ENCODE results near the gene LIF. TPM values are rescaled to one million over a fixed set of nuclear protein-coding genes. Genes with fewer than 3 reads are reported as not detected.
"Not testable (repeated sequence)": the region's sequence is repeated elsewhere in the genome, so short reads cannot be mapped to it uniquely, and the experiment has no call there.

The LIF gene
- total RNA-seq, 1 donor, result 4.2 TPM

- peaks cover 18% of the 10 kb centered on the region for H3K27me3 ChIP-seq (ENCODE audit: insufficient read depth, low read length)
- peaks cover 20% of the 10 kb centered on the region for H3K4me1 ChIP-seq (ENCODE audit: insufficient read depth, low read length)
- H3K4me3 ChIP-seq (ENCODE audit: low read length), result no peak overlapping the region
- H3K9me3 ChIP-seq (ENCODE audit: low read depth, low read length), result no peaks in the 10 kb centered on the region
These were observed 1.2 kb downstream of the LIF start for GRCh38 chr22:30245181-30245984.

GRCh38 chr22:30244641-30245040 lies 1.9 kb downstream of the LIF start:
- Histone ChIP-seq H3K9me3 (ENCODE audit: low read depth, low read length) (no peaks in the 10 kb centered on the region), H3K27me3 (ENCODE audit: insufficient read depth, low read length) (peaks cover 18% of the 10 kb centered on the region), H3K4me3 (ENCODE audit: low read length) (no peak overlapping the region)

GRCh38 chr22:30244066-30244465 lies 2.5 kb downstream of the LIF start:
- H3K4me1 ChIP-seq (ENCODE audit: insufficient read depth, low read length), result peaks cover 20% of the 10 kb centered on the region
- H3K4me3 ChIP-seq (ENCODE audit: low read length), result no peak overlapping the region
- H3K9me3 ChIP-seq (ENCODE audit: low read depth, low read length), result no peaks in the 10 kb centered on the region
- H3K27me3 ChIP-seq (ENCODE audit: insufficient read depth, low read length), result peaks cover 18% of the 10 kb centered on the region

More at GRCh38 chr22:30244641-30245040, 1.9 kb downstream of the LIF start:
- H3K4me1 ChIP-seq (ENCODE audit: insufficient read depth, low read length), result peaks cover 20% of the 10 kb centered on the region

- no peak overlapping the region for H3K4me3 ChIP-seq (ENCODE audit: low read length)
- H3K27me3 ChIP-seq (ENCODE audit: insufficient read depth, low read length), result peaks cover 18% of the 10 kb centered on the region
- no peaks in the 10 kb centered on the region for H3K9me3 ChIP-seq (ENCODE audit: low read depth, low read length)
- H3K4me1 ChIP-seq (ENCODE audit: insufficient read depth, low read length), result peaks cover 20% of the 10 kb centered on the region
These were observed 2.9 kb downstream of the LIF start for GRCh38 chr22:30243661-30244060.

GRCh38 chr22:30241576-30242371 lies 4.8 kb downstream of the LIF start:
- Histone ChIP-seq H3K27me3 (ENCODE audit: insufficient read depth, low read length) (peaks cover 8% of the 10 kb centered on the region), H3K4me3 (ENCODE audit: low read length) (no peak overlapping the region), H3K4me1 (ENCODE audit: insufficient read depth, low read length) (peaks cover 12% of the 10 kb centered on the region), H3K9me3 (ENCODE audit: low read depth, low read length) (no peaks in the 10 kb centered on the region)

- Histone ChIP-seq H3K9me3 (ENCODE audit: low read depth, low read length) (no peaks in the 10 kb centered on the region), H3K4me3 (ENCODE audit: low read length) (no peak overlapping the region), H3K27me3 (ENCODE audit: insufficient read depth, low read length) (peaks cover 3% of the 10 kb centered on the region), H3K4me1 (ENCODE audit: insufficient read depth, low read length) (peaks cover 3% of the 10 kb centered on the region)
These were observed 5.8 kb downstream of the LIF start for GRCh38 chr22:30240541-30241417.

- H3K27me3 ChIP-seq (ENCODE audit: insufficient read depth, low read length), result no peaks in the 10 kb centered on the region
- no peaks in the 10 kb centered on the region for H3K9me3 ChIP-seq (ENCODE audit: low read depth, low read length)
These were observed 6.8 kb downstream of the LIF start for GRCh38 chr22:30239488-30240405.

GRCh38 chr22:30238661-30239487 lies 7.7 kb downstream of the LIF start:
- Histone ChIP-seq H3K27me3 (ENCODE audit: insufficient read depth, low read length) (no peaks in the 10 kb centered on the region), H3K4me3 (ENCODE audit: low read length) (no peak overlapping the region), H3K4me1 (ENCODE audit: insufficient read depth, low read length) (no peaks in the 10 kb centered on the region), H3K9me3 (ENCODE audit: low read depth, low read length) (no peaks in the 10 kb centered on the region)

More at GRCh38 chr22:30239488-30240405, 6.8 kb downstream of the LIF start:
- H3K4me1 ChIP-seq (ENCODE audit: insufficient read depth, low read length), result no peaks in the 10 kb centered on the region
- no peak overlapping the region for H3K4me3 ChIP-seq (ENCODE audit: low read length)

- no peak overlapping the region for H3K4me3 ChIP-seq (ENCODE audit: low read length)
- H3K27me3 ChIP-seq (ENCODE audit: insufficient read depth, low read length), result no peaks in the 10 kb centered on the region
- H3K4me1 ChIP-seq (ENCODE audit: insufficient read depth, low read length), result no peaks in the 10 kb centered on the region
- no peaks in the 10 kb centered on the region for H3K9me3 ChIP-seq (ENCODE audit: low read depth, low read length)
These were observed 8.4 kb downstream of the LIF start for GRCh38 chr22:30238136-30238535.

GRCh38 chr22:30236875-30237274 lies 9.7 kb downstream of the LIF start:
- Histone ChIP-seq H3K9me3 (ENCODE audit: low read depth, low read length) (no peaks in the 10 kb centered on the region), H3K27me3 (ENCODE audit: insufficient read depth, low read length) (no peaks in the 10 kb centered on the region), H3K4me3 (ENCODE audit: low read length) (no peak overlapping the region), H3K4me1 (ENCODE audit: insufficient read depth, low read length) (no peaks in the 10 kb centered on the region)

GRCh38 chr22:30235687-30236170 lies 10.8 kb downstream of the LIF start:
- Histone ChIP-seq H3K9me3 (ENCODE audit: low read depth, low read length) (no peaks in the 10 kb centered on the region), H3K27me3 (ENCODE audit: insufficient read depth, low read length) (no peaks in the 10 kb centered on the region), H3K4me3 (ENCODE audit: low read length) (no peak overlapping the region), H3K4me1 (ENCODE audit: insufficient read depth, low read length) (no peaks in the 10 kb centered on the region)

GRCh38 chr22:30234786-30235470 lies 11.6 kb downstream of the LIF start:
- Histone ChIP-seq H3K9me3 (ENCODE audit: low read depth, low read length) (no peaks in the 10 kb centered on the region), H3K4me1 (ENCODE audit: insufficient read depth, low read length) (no peaks in the 10 kb centered on the region), H3K27me3 (ENCODE audit: insufficient read depth, low read length) (no peaks in the 10 kb centered on the region), H3K4me3 (ENCODE audit: low read length) (no peak overlapping the region)

- not testable (repeated sequence) for H3K4me3 ChIP-seq (ENCODE audit: low read length); H3K9me3 ChIP-seq (ENCODE audit: low read depth, low read length); H3K4me1 ChIP-seq (ENCODE audit: insufficient read depth, low read length); H3K27me3 ChIP-seq (ENCODE audit: insufficient read depth, low read length)
These were observed 12.2 kb downstream of the LIF start for GRCh38 chr22:30234325-30234724.
